HG02938 (cell line): ENCODE measurements around the gene C8G.
A peak's percentile ranks its signal among the peaks of the same experiment; 100 is the strongest.

Experiments
- ATAC-seq: cut with Tn5 transposase; IDR thresholded peaks from one replicate; pipeline ENCODE4 v1.9.1; 2021; ENCODE audit warnings: mild to moderate bottlenecking, moderate library complexity; ENCODE audit not compliant: unreplicated experiment

C8G gene

GRCh38 chr9:136940526-136941230 is 4.4 kb upstream of the C8G start:
- no peak for ATAC-seq

GRCh38 chr9:136941231-136942111 is 3.6 kb upstream of the C8G start:
- no peak for ATAC-seq

- no peak for ATAC-seq
These were observed 2.7 kb upstream of the C8G start for GRCh38 chr9:136942112-136942880.

- ATAC-seq = no peak
These were observed 2.2 kb upstream of the C8G start for GRCh38 chr9:136942881-136943230.

- peak; percentile 17 for ATAC-seq
These were observed 1.5 kb upstream of the C8G start for GRCh38 chr9:136943291-136944211.

- no peak for ATAC-seq
These were observed 878 bp upstream of the C8G start for GRCh38 chr9:136944212-136944518.

GRCh38 chr9:136945333-136946227 is 537 bp downstream of the C8G start:
- ATAC-seq = no peak

GRCh38 chr9:136946228-136947027 is 1.4 kb downstream of the C8G start:
- no peak for ATAC-seq

- no peak for ATAC-seq
These were observed 2.2 kb downstream of the C8G start for GRCh38 chr9:136947028-136947891.

- no peak for ATAC-seq
These were observed 3.0 kb downstream of the C8G start for GRCh38 chr9:136947955-136948510.

GRCh38 chr9:136949239-136949816 is 4.3 kb downstream of the C8G start:
- ATAC-seq = no peak

GRCh38 chr9:136949817-136950655 is 5.0 kb downstream of the C8G start:
- ATAC-seq = peak; percentile 88

GRCh38 chr9:136950656-136951276 is 5.7 kb downstream of the C8G start:
- no peak for ATAC-seq

- no peak for ATAC-seq
These were observed 6.7 kb downstream of the C8G start, which contains the start of gene LCN12 for GRCh38 chr9:136951541-136952320. Gene LCN12 (plus strand): TSS chr9:136952273. CDS start chr9:136952328, 55 bp downstream.

- no peak for ATAC-seq
These were observed 7.3 kb downstream of the C8G start for GRCh38 chr9:136952321-136952850.
